Measurements from ENCODE around the gene SYNGR2. TPM values are rescaled to one million over a fixed set of nuclear protein-coding genes. Genes with fewer than 3 reads are reported as not detected.

The SYNGR2 gene
- total RNA-seq, 4 donors from 2014 or later, result 40.6 to 70.2 (median 54.1) TPM

GRCh38 chr17:78132767-78133178 is 35.6 kb upstream of the SYNGR2 start:
- Histone ChIP-seq H3K27me3 (no peaks in the 10 kb centered on the region), H3K36me3 (no peaks in the 10 kb centered on the region), H3K4me3 (no peak overlapping the region), H3K4me1 (peaks cover 0 to 52% (median 30%) of the 10 kb centered on the region in 4 donors), H3K9me3 (no peaks in the 10 kb centered on the region), H3K27ac (peak overlapping the region in 1 of 4 donors; percentile 78)
- no peak for DNase-seq (ENCODE audit: low spot score in 2 of 2)
- 85 to 95% methylated on average over 6 to 9 of the region's 9 CpGs for WGBS, 2 donors
- TF ChIP-seq CTCF (IDR thresholded peaks at IDR 0.05), result no peak
- no peak for TF ChIP-seq POLR2A (IDR thresholded peaks at IDR 0.05)
- TF ChIP-seq EP300 (IDR thresholded peaks at IDR 0.05), result no peak

GRCh38 chr17:78133179-78133951 is 35.0 kb upstream of the SYNGR2 start:
- Histone ChIP-seq H3K9me3 (no peaks in the 10 kb centered on the region), H3K4me1 (peaks cover 0 to 46% (median 30%) of the 10 kb centered on the region in 4 donors), H3K36me3 (no peaks in the 10 kb centered on the region), H3K4me3 (no peak overlapping the region), H3K27ac (peak overlapping the region in 1 of 4 donors; percentile 78), H3K27me3 (no peaks in the 10 kb centered on the region)
- no peak for DNase-seq (ENCODE audit: low spot score in 2 of 2)
- WGBS, 2 donors, result 92% methylated on average over 24 to 25 of the region's 30 CpGs
- TF ChIP-seq POLR2A (IDR thresholded peaks at IDR 0.05) (no peak), CTCF (IDR thresholded peaks at IDR 0.05) (no peak), EP300 (IDR thresholded peaks at IDR 0.05) (no peak)

GRCh38 chr17:78133971-78134898 is 34.1 kb upstream of the SYNGR2 start:
- 61 to 68% methylated on average over 34 of the region's 39 CpGs for WGBS, 2 donors
- Histone ChIP-seq H3K9me3 (no peaks in the 10 kb centered on the region), H3K4me3 (no peak overlapping the region), H3K4me1 (peaks cover 0 to 37% (median 24%) of the 10 kb centered on the region in 4 donors), H3K27ac (no peak overlapping the region), H3K27me3 (no peaks in the 10 kb centered on the region), H3K36me3 (no peaks in the 10 kb centered on the region)
- TF ChIP-seq EP300 (IDR thresholded peaks at IDR 0.05) (no peak), CTCF (IDR thresholded peaks at IDR 0.05) (peak; percentile 24 to 57 (median 39))
- peak in 1 of 2 donors; percentile 43 for DNase-seq (ENCODE audit: low spot score in 2 of 2)

- no peak for TF ChIP-seq CTCF (IDR thresholded peaks at IDR 0.05)
- no peaks in the 10 kb centered on the region for H3K9me3 ChIP-seq
- H3K4me1 ChIP-seq, result peaks cover 0 to 30% (median 21%) of the 10 kb centered on the region in 4 donors
- 77 to 83% methylated on average over 9 of the region's 9 CpGs for WGBS, 2 donors
- DNase-seq (ENCODE audit: low spot score in 2 of 2), result no peak
- H3K27me3 ChIP-seq, result no peaks in the 10 kb centered on the region
- no peaks in the 10 kb centered on the region for H3K36me3 ChIP-seq
- H3K4me3 ChIP-seq, result no peak overlapping the region
- no peak overlapping the region for H3K27ac ChIP-seq
Measured at GRCh38 chr17:78134899-78135385, 33.4 kb upstream of the SYNGR2 start.

All from tibial nerve (tissue), 4 donors.